ENCODE data around the gene RNASE4.

Gene RNASE4

DNA sequence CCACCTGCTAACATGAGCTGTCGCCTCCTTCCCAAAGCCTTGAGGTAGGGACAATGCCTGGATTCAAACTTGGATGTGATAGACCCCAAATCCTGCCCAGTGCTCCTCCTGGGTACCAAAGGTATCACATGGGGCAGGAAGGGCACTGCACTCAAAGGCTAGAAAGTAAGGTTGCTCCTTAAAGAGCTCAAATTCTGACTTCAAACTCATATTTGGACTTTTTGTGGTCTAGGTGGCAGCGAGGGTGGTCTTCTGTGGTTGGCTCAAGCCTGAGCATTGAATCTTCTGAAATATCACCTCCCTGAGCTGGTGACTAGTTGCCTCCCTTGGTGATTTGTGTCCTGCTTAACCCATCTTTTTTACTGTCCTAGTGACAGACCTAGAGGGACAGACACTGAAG, 8.3 kb upstream of the RNASE4 start:
- no peak for DNase-seq

DNA sequence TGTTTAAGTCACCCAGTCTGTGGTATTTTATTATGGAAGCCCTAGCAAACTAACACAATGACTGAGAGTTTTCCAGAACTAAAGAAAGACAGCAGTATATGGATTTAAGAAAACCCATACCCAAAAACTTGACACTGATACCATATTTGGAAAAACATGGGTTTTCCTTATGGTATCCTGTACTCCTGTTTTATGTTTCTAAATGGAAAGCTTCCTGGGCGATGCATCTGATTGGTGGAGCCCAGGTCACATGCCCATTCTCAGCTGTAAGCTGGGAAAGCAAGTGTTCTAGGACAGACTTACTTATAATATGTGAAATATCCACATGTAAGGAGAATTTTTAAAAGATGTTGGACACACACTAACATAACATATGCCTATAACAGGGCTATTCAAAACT, 4.5 kb upstream of the RNASE4 start:
- DNase-seq, result no peak

DNA sequence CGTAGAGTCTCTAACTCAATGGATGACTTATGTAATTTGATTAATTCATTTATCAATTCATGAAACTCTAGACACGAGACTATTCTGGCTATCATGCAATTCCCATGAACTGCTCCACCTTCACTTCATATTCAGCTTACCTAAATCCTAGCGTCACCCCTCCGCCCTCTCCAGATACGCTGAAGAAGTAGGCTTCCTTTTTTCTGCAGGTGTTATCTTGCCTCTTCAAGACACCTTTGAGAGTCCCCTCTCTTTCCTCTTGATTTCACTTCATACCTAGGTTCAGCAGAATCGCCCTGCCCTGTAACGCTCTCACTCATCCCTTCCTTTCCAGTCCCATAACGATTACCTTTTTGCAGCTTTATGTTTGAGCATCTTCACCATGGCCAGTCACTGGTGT, 4.0 kb upstream of the RNASE4 start:
- no peak for DNase-seq

DNA sequence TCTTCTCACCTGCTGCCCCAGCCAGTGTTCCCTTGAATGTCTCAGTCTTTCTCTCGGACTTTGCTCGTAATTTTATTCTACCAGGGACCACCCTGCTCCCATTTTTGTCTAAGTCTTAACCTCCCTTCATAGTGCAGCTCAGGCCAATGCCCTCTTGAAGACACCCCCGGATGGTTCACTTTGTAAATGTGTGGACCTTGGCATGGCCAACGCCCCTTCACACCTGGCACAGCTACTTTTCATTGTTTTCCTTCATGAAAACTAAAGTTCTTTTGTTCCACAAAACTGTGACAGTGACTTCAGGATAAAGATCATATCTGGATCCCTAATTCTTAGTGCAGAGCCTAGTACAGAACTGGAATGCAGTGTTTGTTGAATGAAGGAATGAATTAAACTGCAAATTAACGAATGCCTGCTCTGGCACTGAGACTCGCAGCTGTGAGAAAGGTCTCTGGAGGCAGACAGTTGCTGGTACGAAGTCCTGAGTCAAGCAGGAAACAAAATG, 3.5 kb upstream of the RNASE4 start:
- peak in 1 of 4 experiments; percentile 23 for DNase-seq

DNA sequence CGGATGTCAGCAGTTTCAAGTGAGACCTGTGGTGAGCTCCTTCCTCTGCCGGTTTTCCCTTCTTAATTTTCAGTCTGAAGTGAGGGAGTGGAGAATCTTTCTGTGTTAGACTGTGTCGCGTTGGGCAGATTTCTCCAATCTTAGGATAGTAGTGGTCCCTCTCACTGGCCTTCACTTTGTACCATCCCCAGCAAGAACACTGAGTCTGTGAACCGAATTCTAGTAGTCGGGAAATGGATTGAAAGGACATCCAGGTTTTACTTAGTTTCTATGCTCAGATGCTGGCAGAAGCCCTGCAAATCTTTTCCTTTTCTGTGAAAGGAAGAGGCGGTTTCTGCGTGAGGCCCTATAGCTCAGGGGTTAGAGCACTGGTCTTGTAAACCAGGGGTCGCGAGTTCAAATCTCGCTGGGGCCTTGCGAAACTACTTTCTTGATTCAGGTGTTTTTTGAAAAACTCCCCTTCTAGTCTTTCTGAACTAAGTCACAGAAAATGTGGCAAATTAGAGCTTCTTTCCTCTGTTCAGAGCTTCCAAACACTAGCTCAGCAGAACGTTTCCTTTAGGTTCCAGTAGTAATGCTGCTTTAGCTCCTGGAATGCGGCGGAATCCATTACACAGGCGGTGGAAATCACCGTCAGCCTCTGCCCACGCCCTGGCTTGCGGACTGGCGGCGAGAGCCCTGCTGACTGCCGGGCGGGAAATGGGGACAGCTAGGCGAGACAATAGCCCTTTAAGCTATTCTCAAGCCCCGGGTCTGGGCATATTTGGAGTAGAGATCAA, 2.8 kb upstream of the RNASE4 start:
- peak; percentile 62 to 78 (median 68) for DNase-seq

DNA sequence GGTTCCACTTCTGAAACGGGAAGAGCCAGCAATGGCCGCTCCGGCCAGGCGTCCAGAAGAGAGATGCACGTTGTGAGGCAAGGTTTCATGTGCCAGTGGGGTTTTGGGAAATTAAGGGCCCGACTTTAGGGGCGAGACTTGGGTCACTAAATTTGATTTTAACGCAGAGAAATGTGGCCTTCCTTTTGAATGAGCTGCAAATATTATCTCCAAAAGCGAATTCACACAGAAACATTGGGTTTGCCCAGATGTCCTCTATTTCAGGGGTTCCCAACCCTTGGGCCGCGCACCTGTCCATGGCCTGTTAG, 2.3 kb upstream of the RNASE4 start:
- no peak for DNase-seq

DNA sequence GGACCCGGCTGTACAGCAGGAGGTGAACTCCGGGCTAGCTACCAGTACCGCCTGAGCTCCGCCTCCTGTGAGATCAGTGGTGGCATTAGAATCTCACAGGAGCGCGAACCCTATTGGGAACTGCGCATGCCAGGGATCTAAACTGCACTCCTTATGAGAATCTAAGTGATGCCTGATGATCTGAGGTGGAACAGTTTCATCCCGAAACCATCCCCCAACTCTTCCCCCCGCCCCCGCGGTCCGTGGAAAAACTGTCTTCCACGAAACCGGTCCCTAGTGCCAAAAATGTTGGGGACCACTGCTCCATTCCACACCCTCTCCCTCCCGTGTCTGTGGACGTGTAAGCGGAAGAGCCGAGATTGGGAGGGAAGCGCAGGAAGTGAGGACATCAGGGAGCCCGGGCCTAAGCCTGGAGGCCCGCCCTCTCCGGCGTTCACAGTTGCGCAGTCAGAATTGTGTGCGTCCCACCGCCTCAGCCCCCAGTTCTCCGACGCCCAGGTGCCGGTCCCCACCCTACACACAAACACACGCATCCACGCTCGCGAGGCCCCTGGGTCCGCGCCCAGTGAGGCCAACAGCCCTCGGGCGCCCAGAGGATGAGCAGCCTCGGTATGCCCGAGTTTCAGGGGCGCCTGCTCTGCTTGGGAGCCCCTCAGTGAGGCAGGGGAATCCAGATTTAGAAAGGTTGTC, 1.8 kb upstream of the RNASE4 start:
- DNase-seq, result peak; percentile 32 to 70 (median 58)

DNA sequence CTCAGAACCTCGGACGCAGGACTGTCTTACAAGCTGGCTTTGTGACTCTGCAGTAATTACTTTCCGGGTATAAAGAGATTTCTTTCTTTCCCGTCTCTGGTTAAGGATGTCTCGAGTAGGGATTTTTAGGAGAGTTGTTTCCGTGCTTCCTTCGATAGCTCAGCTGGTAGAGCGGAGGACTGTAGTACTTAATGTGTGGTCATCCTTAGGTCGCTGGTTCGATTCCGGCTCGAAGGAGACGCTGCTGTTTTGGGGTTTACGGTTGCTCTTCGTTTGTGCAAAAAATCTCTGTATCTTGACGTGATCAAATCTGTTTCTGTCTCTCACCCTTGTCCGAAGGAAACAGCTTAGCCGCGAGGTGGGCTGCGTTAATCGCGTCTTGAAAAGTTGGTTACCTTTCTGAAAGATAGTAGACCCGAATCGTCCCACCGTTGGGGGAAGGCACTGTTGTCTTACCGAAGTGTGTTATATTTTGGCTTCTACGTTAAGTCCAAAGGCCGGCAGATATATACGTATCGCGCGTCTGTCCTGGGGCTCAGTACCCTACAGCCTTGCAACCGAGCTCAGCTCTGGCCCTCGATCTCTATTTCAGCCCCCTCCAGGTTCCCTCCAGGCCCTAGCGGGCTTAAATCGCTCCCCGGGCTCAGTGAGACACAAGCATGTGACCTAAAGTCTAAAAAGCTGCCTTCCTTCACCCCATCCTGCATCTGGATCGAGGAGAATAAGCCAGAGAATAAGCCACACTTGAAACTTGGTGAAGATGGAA, 1.1 kb upstream of the RNASE4 start:
- peak; percentile 36 to 64 (median 53) for DNase-seq

DNA sequence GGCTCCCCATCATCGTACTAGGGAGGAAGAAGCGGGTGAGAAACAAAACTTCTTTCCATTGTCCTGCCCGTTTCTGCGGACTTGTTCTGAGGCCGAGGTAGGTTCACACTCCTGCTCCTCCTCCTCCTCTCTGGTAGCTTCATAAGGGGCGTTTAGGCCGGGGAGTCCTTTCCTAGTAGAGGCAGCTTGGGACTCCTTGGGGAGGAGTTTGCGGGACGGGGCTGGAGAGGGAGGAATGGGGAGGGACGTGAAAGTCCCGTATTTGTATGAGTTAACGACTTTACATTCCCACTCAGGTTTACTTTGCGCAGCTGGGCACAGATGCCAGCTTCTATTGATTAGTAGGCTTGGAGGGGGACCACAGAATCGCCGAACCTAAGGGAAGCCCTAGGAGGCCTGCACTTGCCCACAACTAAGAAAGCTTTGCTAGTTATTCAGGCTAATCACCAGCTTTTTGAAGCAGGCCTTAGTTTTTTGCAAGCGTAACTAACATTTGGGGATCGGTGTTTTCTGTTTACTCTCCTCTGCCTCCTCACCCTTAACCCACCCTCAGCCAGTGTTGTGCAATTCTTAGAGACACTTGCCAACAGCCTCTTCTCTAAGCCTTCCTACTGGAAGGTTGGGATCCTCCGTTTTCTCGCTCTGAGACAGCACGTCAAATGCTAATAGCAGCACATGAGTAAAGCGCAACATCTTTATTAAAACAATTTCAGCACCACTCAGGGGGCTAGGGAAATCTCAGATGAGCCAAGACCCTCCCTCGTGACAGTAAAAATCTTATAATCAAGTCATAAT, 499 bp downstream of the RNASE4 start:
- no peak for DNase-seq

DNA sequence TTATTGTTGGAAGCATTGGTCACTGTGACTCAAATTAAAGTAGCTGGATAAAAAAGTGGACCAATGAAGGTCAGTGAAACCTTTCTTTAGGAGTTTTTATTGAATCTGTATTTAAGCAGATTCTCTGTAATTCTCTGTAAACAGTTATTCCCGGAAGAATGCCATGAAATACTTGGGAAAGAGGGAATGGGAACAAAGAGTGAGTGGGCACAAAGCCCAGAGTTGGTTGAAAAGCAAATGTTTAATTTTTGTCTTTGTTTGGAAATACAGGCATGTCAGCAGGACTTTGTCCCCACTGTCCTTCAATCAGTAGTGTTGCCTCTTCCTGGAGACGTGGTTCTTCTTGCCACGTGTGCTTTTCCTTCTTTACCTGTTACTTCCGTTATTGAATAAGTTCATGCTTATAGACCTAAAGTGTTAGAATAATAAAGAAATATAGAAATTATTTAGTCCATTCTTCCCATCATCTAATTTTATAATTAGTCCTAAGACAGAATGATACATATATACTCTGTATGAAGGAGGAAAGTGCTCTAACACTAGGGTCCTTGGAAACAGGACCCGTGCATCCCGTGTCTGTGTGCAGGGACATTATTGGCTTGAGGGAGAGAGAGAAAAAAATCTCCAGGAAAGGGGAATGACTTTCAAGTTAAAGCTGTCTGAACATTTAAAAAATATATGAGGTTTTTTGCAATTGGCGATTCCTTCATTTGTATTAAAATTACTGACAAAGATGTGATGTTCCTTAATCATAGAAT, 2.2 kb downstream of the RNASE4 start:
- no peak for DNase-seq

DNA sequence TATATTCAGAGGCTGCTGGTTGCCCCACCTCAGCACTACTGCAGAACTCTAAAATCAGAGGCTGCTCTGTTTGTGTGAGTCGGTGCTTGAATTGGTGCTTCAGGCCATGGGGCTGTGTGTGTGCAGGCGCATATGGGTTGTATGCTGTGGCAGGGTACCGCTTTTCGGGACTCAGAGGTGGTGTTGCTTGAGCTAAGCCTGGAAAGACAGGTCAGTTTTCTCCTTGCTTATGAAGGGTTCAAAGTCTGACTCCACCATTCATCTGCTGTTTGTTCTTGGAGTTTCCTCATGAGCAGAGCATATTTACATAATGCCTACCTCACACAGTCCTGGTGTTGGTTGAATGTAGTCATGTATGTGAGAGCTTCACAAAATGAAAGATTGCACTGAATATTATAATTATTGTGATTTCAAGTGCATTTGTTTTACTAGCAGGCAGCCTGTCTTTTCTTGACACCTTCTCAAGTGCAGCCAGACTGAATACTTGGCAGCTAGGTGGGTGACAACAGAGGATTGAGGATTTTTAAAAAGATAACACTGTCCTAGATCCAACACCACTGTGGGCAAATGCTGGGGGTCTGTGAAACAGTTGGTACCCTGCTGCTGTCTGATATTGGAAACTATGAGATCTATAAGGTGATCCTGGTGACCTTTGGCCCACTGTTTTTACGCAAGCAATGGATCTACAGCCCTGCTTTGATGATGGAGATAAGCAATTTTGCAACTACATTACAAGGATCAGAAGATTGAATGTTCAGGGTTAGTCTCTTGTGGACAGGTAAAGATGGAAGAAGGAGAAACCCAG, 3.2 kb downstream of the RNASE4 start:
- DNase-seq, result no peak

DNA sequence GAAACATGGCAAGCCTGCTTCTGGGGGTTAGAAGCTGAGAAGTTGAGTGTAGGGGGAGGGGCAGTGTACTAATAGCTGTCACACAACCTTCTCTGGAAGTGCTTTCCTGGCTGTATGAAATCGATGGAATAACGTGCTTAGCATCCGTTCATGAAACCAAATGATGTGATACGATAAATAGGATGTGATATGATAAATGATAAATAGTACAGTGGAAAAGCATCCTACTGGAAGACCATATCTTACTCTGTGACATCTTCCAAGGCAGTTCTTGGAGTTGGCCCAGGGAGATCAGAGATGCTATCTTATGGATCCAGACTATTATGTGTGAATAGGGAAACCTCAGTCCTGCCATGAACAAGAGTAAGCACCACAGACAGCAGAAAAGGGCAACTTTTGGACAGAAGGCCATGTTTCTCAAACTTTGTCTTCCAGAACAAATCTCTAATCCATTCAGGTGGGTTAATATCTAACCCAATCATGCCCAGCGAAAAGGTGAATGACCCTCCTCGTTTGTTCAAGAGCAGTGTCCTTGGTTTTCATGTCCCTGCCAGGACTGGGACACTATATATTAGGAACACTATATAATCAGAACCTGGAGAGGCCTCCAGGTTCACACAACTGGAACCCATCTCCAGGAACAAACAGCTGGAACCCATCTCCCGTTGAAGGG, 3.9 kb downstream of the RNASE4 start, which contains the start of gene ANG:
Gene ANG, plus strand, starts transcription at position 598 of the 673 bp plus-strand sequence. CDS start 4,801 bp downstream, outside the sequence.
- no peak for DNase-seq

DNA sequence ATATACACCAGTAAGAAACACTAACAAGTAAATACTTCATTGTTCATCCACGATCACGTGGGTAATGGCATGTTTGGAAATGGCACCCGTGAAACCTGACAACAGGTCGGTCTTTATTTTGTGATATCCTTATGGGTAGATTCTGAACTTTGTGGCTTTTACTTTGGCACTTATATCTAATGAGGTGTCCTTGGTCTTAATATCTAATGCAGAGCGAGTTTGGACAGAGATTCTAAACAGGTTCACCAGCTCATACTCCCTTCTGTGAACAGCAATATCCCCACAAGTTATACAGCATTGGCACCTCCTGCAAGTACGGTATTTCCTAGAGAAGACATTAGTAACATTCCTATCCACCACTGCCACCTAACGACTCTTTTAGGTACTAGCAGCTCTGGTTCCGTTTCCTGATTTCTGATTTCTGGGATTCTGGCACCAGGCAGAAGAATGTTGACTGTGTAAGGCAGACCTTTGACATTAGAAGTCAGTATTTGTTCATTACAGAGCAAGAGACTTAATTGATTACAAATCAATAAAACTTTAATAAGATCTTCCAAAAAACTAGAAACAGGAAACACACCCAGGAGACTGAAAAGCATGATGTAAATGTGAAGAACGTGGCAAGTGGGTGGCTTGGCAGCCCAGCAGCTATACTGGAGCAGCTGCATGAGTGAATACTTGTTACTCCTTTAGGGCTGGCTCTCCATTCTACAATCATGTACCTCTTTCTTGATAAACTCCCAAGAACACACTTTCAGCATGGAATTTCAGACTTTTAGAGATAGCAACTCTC, 6.7 kb downstream of the RNASE4 start:
- no peak for DNase-seq

DNA sequence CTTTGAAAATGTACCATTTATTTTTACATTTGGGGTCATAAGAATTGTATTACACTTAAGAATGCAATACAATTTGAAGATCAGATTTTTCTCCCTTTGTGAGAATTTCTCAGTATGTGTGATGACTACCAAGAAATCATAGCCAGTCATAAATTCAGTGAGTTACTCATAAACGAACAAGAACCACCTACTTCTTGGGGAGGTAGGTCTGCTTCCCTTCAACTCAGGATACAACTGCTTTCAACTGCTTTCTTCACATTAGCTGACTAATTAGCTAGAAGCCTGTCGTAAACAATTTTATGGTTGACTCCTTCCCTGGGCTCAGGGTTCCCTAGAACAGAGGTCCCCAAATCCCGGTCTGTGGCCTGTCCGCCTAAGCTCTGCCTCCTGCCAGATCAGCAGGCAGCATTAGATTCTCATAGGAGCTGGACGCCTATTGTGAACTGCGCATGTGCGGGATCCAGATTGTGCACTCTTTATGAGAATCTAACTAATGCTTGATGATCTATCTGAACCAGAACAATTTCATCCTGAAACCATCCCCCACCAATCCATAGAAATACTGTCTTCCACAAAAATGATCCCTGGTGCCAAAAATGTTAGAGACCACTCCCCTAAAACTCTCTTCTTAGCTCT, 7.9 kb downstream of the RNASE4 start:
- no peak for DNase-seq

DNA sequence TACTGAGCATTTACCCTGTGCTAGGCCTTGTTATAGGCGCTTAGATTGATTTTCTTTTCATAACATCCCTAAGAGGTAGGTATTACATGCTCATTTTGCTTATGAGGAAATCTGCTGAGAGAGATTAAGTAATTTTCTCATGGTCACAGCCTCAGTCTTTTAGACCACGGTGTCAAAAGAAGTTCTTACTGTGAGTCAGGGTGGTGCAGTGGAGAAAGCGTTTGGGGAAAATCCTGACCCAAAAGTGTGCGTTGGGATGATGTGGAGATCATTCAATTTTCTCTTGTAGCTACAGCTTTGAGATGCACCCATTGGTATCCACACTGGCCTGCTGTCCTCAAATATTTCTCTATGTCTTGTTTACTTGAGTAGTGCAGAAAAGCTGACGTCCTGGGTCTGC, 12.4 kb downstream of the RNASE4 start:
- DNase-seq, result no peak

DNA sequence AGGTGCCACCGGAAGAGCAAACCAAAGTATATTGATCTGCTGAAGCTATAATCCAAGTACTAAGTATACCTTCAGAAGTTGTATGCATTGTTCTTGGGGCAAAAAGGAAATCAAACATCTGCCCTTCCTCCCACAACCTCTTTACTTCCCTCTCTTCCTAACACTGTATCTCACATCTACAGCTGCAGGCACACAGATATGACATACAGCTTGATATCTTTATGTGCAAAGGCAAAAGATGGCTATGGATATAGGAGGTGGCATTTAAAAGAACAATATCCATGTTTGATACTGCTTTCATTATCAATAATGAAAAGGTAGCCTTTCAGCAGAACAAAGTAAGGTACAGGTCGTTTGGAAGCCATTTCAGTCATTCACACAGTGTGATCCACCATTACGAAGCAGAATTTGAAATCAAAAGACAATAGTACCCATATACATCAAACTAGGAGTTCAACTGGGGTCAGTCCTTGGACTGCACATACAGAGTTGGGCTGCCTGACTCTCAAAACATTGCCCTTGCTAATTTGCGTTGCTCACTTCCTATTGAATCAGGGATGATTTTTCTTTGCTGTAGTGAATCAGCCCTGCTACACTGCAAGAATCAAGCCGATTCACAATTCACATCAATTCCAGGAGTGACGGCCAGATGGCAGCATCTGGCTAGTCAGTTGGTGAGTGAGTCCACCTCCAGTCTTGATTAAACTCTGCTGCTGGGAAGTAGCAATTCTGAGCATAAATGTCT, 13.1 kb downstream of the RNASE4 start:
- peak in 3 of 4 experiments; percentile 6 to 41 (median 6) for DNase-seq

DNA sequence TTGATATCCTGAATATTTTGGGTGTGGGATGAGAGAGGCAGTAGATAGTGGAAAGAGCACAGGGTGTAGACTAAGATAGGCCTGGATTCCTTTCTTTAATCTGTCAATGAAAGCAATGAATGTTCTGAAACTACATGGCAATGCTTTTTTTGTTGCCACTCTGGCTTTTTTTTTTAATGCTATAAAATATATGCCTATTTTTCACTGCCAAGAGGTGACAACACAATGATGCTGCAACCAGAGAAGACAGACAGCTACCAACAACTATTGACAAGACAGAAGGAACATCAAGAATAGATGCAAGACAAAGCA, 13.6 kb downstream of the RNASE4 start:
- DNase-seq, result no peak

DNA sequence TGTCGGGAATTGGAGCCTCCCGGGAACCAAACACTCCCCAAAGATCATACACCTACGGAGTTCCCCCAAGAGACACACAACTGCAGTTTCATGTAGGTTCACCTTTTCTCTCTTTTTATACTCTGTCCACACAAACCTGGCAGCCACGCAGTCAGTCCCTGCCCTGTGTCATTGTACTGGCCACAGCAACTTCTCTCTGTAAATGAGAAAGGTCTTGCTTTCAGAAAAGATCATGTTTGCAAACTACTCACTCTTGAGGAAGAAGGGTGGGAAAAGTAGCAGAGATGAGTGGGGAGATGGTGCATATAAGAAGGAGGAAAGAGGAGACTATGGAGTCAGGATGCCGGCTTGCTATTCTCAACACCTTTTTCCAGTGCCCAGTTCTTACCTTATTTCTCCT, 14.6 kb downstream of the RNASE4 start:
- DNase-seq, result no peak

DNA sequence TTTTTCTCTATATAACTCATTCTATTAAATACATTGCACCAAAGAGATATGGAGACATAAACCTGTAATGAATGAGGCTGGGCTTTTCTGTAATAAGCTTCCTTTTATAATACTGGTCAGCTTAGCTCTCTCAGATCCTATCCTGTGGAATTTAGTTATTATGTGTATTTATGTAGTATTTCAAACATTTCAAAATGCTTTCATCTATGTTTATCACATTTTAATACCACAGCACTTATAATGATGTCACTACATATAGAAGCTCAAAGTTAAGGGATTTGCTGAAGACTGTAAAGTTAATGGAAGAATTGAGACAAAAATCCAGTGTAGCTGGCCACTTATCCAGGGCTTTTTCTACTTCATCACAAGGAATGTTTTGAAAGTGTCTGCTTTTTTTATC, 15.6 kb downstream of the RNASE4 start:
- no peak for DNase-seq
